Spleen (tissue), 11 donors: Measurements from ENCODE around the gene CNTD1. TPM values are rescaled to one million over a fixed set of nuclear protein-coding genes. Genes with fewer than 3 reads are reported as not detected.

Source experiments
- DNase-seq: peaks from one replicate; pipeline ENCODE4 v3.0.0-alpha.2; 2020
- H3K27ac ChIP-seq, 8 donors: fragments of 200-600 bp; sonication (generic) in 7 of 8; 1 replicate in 4 of 8; 2 replicates in 4 of 8; pipeline versions ENCODE4 v1.5.0 to v1.8.0; 2016 to 2021; ENCODE audit warnings: inconsistent platforms in 4 of 8, mild to moderate bottlenecking in 4 of 8, moderate library complexity in 1 of 8
- H3K27me3 ChIP-seq, 7 donors: fragments of 200-600 bp; sonication (generic) in 6 of 7; replicated peaks in 1 of 7; 1 replicate in 4 of 7; 2 replicates in 3 of 7; pipeline versions ENCODE4 v1.5.0 to v1.8.0; 2016 to 2021; ENCODE audit warnings: inconsistent platforms in 3 of 7, mild to moderate bottlenecking in 1 of 7
- H3K36me3 ChIP-seq, 6 donors: fragments of 200-600 bp; sonication (generic) in 5 of 6; 1 replicate in 4 of 6; 2 replicates in 2 of 6; pipeline versions ENCODE4 v1.5.0 to v1.8.0; 2016 to 2021; ENCODE audit warnings: inconsistent platforms in 2 of 6
- H3K4me1 ChIP-seq, 6 donors: fragments of 200-600 bp; sonication (generic) in 5 of 6; 1 replicate in 3 of 6; 2 replicates in 3 of 6; pipeline versions ENCODE4 v1.5.0 to v1.8.0; 2016 to 2021; ENCODE audit warnings: inconsistent platforms in 3 of 6
- H3K4me3 ChIP-seq, 8 donors: fragments of 200-600 bp; sonication (generic) in 7 of 8; 1 replicate in 4 of 8; 2 replicates in 4 of 8; pipeline versions ENCODE4 v1.5.0 to v1.8.0; 2016 to 2021; ENCODE audit warnings: inconsistent platforms in 4 of 8, mild to moderate bottlenecking in 4 of 8, moderate library complexity in 2 of 8
- H3K9me3 ChIP-seq, 8 donors: fragments of 200-600 bp; sonication (generic) in 7 of 8; 1 replicate in 4 of 8; 2 replicates in 4 of 8; pipeline versions ENCODE4 v1.5.0 to v1.8.0; 2016 to 2021; ENCODE audit warnings: inconsistent platforms in 4 of 8
- POLR2A ChIP-seq, 3 donors: fragments of 450-650 bp; IDR thresholded peaks; one replicate each; pipeline ENCODE4 v1.5.1; 2017; ENCODE audit warnings: antibody characterized with exemption in 3 of 3, mild to moderate bottlenecking in 1 of 3
- POLR2AphosphoS5 ChIP-seq, 3 donors: sonication (generic); formaldehyde crosslinking; IDR thresholded peaks; one replicate each; pipeline ENCODE4 v1.5.1; 2017; ENCODE audit warnings: antibody characterized with exemption in 3 of 3
- WGBS, 5 donors: extraction: QIAGEN DNeasy Blood & Tissue Kit in 3 of 5; methylation state at CpG; one replicate each; pipeline versions ENCODE4 v1.1.5 to v1.1.7; 2013 to 2018; 5-methylcytosine and 5-hydroxymethylcytosine counted together
- intact Hi-C: fragments of 100-400 bp; cut with DNase I; formaldehyde crosslinking; loops from one replicate; pipeline ENCODE4 v1.15.0; 2023; ENCODE audit warnings: low total_unique reads
- polyA plus RNA-seq, 3 donors: library from polyadenylated mRNA; stranded (reverse); fragments of 200-250 nt; gene quantifications; one replicate each; pipeline ENCODE4 v1.2.1, GENCODE V29; 2013
- total RNA-seq, 7 donors: library from RNA; depleted of rRNA in 3 of 7; stranded (reverse); fragments of >200 nt in 3 of 7; fragmentation: NEBNext Ultra II Directional in 4 of 7; extraction: Animal tissue kit (Norgen Biotek cat#: 25700) in 4 of 7; gene quantifications; one replicate each; pipeline versions ENCODE4 v1.1.0 to v1.2.1, GENCODE V29; 2016 to 2021
- TF ChIP-seq, protein P1 (sequence below), 11 experiments: fragments of 200-600 bp in 7 of 11; fragments of 450-650 bp in 4 of 11; sonication (generic) in 4 of 11; IDR thresholded peaks in 8 of 11; conservative IDR thresholded peaks in 3 of 11; 1 replicate in 7 of 11; 2 replicates in 4 of 11; pipeline versions ENCODE4 v1.4.0 to v1.8.0; 2016 to 2021; ENCODE audit warnings: antibody characterized with exemption in 11 of 11, inconsistent platforms in 4 of 11, mild to moderate bottlenecking in 1 of 11
- donor health status: healthy with polysubstance abuse.
- donor health status: DM: no; HTN: no; CAD: no; lungs with moderate emphysema.
- donor health status: DM: no; HTN: no; CAD: no.
- donor health status: Bipolar disorder and iron deficiency.
- donor health status: healthy.
- donor health status: DM: no; HTN: no; CAD: no.
- donor health status: DM: yes; HTN: yes; CAD: no.

Gene CNTD1
- total and polyA plus RNA-seq, 10 donors = 0.17 to 0.26 (median 0.24) TPM; not detected in 7

DNA sequence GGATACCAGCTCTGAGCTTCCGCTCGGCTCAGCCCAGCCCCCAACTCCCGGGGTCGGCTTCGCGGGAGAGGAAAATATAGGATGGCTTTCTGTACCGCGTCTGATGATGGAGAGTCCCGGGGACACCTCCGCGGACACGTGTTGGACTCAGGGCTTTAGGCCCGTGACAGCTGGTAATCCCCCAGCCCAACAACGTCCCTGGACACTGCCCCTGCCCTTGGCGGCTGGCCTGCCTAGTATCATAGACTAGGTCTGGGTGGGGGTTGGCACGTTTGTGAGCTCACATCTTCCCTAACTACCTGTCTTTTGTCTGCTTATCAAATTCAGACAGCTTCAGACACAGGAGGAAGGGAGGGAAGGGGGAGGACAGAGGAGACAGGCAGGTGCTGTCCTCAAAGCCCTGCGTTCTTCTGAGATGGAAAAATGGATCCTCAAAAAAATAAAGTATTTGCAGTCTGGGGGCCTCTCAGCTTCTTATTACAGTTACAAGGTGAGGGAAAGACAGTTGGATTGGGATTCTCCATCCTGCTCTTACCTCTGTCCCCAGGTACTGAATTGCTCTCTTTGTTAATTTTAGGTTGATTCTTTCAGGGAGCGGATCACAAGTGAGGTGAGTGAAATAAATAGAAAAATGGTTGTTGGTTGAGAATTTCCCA, 35.2 kb downstream of the CNTD1 start:
- Histone ChIP-seq H3K36me3 (peaks cover 0 to 44% (median 39%) of the 10 kb centered on the region in 6 donors), H3K4me1 (peaks cover 4 to 53% (median 34%) of the 10 kb centered on the region in 6 donors), H3K27me3 (no peaks in the 10 kb centered on the region), H3K9me3 (no peaks in the 10 kb centered on the region), H3K4me3 (peak overlapping the region; percentile 74 to 97 (median 92)), H3K27ac (peak overlapping the region; percentile 49 to 91 (median 89))
- DNase-seq = no peak
- intact Hi-C loops = no loop called here
- TF ChIP-seq POLR2AphosphoS5 (IDR thresholded peaks at IDR 0.05) (no peak), POLR2A (IDR thresholded peaks at IDR 0.05) (no peak)
- TF ChIP-seq, protein P1, sequence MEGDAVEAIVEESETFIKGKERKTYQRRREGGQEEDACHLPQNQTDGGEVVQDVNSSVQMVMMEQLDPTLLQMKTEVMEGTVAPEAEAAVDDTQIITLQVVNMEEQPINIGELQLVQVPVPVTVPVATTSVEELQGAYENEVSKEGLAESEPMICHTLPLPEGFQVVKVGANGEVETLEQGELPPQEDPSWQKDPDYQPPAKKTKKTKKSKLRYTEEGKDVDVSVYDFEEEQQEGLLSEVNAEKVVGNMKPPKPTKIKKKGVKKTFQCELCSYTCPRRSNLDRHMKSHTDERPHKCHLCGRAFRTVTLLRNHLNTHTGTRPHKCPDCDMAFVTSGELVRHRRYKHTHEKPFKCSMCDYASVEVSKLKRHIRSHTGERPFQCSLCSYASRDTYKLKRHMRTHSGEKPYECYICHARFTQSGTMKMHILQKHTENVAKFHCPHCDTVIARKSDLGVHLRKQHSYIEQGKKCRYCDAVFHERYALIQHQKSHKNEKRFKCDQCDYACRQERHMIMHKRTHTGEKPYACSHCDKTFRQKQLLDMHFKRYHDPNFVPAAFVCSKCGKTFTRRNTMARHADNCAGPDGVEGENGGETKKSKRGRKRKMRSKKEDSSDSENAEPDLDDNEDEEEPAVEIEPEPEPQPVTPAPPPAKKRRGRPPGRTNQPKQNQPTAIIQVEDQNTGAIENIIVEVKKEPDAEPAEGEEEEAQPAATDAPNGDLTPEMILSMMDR (IDR thresholded peaks at IDR 0.05 in 8 of 11, conservative IDR thresholded peaks at IDR 0.05 in 3 of 11) = no peak
- 6 to 8% (median 6%) methylated on average over 17 to 18 of the region's 18 CpGs for WGBS, 5 donors

DNA sequence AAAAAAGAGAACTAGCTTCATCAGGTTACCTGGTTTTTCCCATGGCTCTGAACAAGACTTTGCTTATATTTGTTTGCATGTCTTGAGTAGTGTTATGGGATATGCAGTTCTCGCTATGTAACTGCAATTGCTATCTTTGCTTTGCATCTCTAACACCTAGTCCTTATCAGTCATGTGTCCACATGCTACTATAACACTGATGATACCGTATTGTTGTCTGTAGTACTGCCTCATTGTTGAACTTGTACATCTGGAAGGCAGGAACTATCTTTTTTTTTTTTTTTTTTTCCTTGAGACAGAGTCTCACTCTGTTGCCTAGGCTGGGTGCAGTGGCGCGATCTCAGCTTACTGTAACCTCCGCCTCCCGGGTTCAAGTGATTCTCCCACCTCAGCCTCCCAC, 37.1 kb downstream of the CNTD1 start:
- no peak for DNase-seq
- WGBS, 5 donors = 95 to 98% (median 97%) methylated on average over 6 of the region's 6 CpGs
- Histone ChIP-seq H3K9me3 (no peaks in the 10 kb centered on the region), H3K4me1 (peaks cover 4 to 53% (median 34%) of the 10 kb centered on the region in 6 donors), H3K4me3 (no peak overlapping the region), H3K27ac (peak overlapping the region in 2 of 8 donors; percentile 43 to 58), H3K36me3 (peaks cover 0 to 62% (median 57%) of the 10 kb centered on the region in 6 donors), H3K27me3 (no peaks in the 10 kb centered on the region)
- TF ChIP-seq POLR2AphosphoS5 (IDR thresholded peaks at IDR 0.05) = no peak
- TF ChIP-seq, protein P1 (IDR thresholded peaks at IDR 0.05 in 8 of 11, conservative IDR thresholded peaks at IDR 0.05 in 3 of 11) = no peak
- intact Hi-C loops = no loop called here

DNA sequence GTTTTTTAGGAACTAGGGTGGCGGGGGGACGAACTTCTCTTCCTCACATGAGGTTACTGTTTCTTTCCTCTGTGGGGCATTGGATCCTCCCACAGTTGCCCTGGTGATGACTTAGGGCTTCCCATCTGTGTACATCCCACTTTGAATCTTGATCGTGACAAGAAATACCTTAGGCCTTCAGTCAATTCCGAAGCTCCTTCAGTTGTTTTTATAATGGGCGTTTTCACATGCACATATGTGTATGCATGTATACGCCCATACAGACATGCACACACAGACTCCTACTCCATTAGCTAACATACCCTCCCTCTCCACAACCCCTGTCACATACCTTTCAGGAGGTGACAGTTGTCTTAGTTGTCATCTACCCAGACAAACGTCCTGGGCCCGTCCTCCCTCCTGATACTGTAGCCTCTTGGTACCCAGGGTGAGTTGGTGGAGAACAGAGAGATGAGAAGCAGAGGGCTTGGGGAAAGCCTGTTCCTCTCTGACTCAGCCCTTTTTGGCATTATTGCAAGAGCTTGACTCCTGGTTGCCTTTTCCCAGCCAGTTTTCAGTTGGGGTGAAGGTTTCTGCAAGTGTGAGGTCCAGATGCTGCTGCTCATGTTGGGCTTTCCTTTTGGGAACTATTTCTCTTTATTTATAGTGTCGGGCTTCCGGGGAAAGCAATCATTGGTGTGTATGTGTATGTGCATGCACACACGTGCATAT, 43.5 kb downstream of the CNTD1 start:
- peaks cover 0 to 65% (median 17%) of the 10 kb centered on the region in 6 donors for H3K4me1 ChIP-seq
- H3K36me3 ChIP-seq = peaks cover 3 to 91% (median 84%) of the 10 kb centered on the region in 6 donors
- H3K27ac ChIP-seq = peak overlapping the region in 4 of 8 donors; percentile 40 to 75 (median 54)
- TF ChIP-seq POLR2AphosphoS5 (IDR thresholded peaks at IDR 0.05) (no peak), POLR2A (IDR thresholded peaks at IDR 0.05) (no peak)
- TF ChIP-seq, protein P1 (IDR thresholded peaks at IDR 0.05 in 8 of 11, conservative IDR thresholded peaks at IDR 0.05 in 3 of 11) = no peak
- WGBS, 5 donors = 77 to 88% (median 82%) methylated on average over 11 of the region's 11 CpGs
- H3K4me3 ChIP-seq = no peak overlapping the region
- intact Hi-C loops = loop anchor here (2.0 kb wide), 1 partner anchor 95 kb away; no protein-coding TSS in a partner anchor
- peak; percentile 28 for DNase-seq
- no peaks in the 10 kb centered on the region for H3K27me3 ChIP-seq
- H3K9me3 ChIP-seq = no peaks in the 10 kb centered on the region
